Gastrocnemius medialis (tissue), 4 donors: ENCODE results near the gene PRKAR1A.

Source experiments
- CTCF ChIP-seq, 5 experiments: fragments of 450-650 bp in 3 of 5; fragments of 200-600 bp in 2 of 5; sonication (generic) in 2 of 5; IDR thresholded peaks in 4 of 5; conservative IDR thresholded peaks in 1 of 5; 1 replicate in 4 of 5; 2 replicates in 1 of 5; pipeline ENCODE4 v1.5.1; 2016 to 2019; ENCODE audit warnings: antibody characterized with exemption in 5 of 5, mild to moderate bottlenecking in 3 of 5, moderate library complexity in 3 of 5
- POLR2A ChIP-seq, 2 donors: fragments of 450-650 bp; IDR thresholded peaks; one replicate each; pipeline ENCODE4 v1.6.1; 2017; ENCODE audit warnings: antibody characterized with exemption in 2 of 2, mild to moderate bottlenecking in 2 of 2, moderate library complexity in 2 of 2

- TF ChIP-seq CTCF (IDR thresholded peaks at IDR 0.05 in 4 of 5, conservative IDR thresholded peaks at IDR 0.05 in 1 of 5) (no peak), POLR2A (IDR thresholded peaks at IDR 0.05) (no peak)
Measured at GRCh38 chr17:68532826-68533225, 20.6 kb downstream of the PRKAR1A start.
